GM21381 (cell line): ENCODE measurements around the gene HES3.

Experiments
- ATAC-seq: cut with Tn5 transposase; IDR thresholded peaks from one replicate; pipeline ENCODE4 v1.9.1; 2021; ENCODE audit warnings: mild to moderate bottlenecking, moderate library complexity; ENCODE audit not compliant: unreplicated experiment

Gene HES3

DNA sequence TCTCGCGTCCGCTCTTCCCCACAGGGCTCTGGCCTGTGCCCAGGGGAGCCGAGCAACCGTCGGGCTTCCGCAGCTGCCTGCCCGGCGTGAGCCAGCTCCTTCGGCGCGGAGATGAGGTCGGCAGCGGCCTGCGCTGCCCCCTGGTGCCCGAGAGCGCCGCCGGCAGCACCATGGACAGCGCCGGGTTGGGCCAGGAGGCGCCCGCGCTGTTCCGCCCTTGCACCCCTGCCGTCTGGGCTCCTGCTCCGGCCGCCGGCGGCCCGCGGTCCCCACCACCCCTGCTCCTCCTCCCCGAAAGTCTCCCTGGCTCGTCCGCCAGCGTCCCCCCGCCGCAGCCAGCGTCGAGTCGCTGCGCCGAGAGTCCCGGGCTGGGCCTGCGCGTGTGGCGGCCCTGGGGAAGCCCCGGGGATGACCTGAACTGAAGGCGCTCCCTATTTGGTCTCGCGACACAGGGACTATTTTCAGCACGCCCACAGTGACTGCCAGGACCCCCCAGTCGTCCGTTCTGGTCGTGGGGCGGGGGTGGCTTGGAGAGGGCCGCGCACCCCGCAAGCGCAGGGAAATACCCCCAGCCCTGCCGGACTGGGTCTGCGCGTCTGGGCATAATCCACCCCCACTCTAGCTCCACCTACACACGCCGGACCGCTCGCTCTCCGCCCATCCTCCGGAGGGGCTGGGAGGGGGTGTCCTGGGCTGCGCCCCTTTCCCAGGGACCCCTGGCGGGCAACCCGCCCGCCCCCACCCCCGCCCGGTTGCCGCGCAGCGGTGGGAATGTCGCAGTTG lies 1.3 kb downstream of the HES3 start:
- ATAC-seq, result peak; percentile 59

DNA sequence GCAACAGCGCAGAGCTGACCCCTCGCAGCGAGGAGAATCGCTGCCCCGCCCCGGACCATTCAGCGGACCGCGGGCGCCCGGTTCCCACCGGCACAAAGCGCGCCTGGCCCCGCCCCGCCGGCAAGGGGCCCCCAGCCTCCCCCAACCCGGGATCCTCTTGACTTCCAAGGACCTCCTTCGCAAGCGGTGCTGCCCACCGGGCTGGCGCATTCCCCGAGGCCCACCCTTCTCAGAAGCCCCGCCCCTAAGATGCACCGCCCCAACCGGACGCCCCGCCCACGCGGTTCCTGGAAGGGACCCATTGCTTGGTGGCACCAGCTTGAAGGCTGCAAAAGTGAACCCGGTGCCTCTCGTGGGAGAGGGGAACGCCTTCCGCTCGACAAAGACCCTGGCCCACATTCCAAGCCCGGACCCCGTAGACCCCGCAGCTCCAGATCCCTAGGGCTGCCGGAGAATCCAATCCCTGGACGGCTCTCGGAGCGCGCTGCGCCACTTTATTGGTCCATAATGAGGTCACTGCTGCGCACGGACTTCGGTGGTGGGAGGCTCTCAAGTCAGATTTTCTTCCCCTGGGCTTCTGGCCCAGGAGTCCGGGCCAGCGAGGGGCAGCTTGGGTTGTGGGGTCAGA lies 2.0 kb downstream of the HES3 start:
- ATAC-seq, result no peak

DNA sequence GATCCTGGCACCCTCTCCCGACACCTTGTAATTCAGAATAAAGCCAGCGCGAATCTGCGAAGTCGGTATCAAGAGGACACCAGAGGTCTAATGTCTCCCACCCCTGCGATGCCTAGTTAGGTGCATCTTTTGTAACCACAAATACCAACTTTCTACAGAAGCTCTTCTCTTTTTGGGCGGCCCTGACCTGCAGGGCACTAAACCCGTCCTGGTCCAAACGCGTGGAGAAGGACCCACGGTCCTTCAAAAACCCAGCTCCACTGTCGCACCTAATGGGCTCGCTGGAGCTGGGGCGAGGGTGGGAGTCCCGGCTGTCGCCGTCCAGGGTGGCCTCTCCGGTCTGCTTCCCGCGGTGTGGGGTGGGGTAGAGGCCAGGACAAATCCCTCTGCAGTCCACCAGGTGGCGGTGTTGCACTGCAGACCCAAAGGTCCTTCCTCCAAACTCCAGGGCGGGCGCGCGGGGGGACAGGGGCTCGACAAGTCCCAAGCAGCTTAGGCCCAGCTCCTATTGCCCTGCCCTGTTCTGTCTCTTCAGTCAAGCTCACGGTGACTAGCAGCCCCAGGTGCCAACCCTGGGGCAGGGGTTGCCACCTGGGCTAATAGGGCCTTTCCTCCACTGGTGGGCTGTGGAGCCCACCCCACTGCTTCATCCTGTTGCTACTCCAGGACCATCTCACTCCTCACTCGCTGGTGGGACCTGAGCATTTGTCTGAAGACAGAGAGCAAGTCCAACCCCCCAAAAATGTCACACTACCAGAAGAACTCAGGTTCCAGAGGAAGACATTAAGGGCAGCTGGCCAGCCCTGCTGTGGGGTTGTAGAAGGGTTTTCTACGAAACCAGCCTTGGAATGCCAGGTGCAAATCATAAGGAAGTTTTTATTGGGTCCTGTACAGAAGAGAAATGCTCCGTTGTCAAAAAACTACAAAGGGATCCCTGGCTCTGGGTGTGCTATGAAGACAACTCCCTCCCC lies 2.8 kb downstream of the HES3 start:
- peak; percentile 46 for ATAC-seq

DNA sequence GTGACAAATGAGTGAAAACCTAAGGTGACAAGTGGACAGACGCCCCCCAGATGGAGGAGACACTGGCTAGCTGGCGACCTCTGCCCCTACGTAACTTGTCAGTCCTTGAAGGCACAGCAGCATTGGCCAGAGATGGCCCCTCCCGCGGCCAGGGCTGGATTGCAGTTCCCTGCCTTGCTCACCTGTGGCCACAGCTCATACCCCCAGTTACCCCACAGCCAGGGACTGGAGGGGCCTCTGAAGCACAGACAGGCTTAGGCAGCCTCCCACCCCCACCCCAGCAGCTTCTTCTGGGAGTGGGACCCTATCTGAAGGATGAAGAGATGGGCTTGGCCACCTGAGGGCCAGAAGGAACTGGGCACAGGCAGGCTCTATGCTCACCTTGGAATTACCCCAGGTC lies 3.7 kb downstream of the HES3 start:
- ATAC-seq, result no peak

DNA sequence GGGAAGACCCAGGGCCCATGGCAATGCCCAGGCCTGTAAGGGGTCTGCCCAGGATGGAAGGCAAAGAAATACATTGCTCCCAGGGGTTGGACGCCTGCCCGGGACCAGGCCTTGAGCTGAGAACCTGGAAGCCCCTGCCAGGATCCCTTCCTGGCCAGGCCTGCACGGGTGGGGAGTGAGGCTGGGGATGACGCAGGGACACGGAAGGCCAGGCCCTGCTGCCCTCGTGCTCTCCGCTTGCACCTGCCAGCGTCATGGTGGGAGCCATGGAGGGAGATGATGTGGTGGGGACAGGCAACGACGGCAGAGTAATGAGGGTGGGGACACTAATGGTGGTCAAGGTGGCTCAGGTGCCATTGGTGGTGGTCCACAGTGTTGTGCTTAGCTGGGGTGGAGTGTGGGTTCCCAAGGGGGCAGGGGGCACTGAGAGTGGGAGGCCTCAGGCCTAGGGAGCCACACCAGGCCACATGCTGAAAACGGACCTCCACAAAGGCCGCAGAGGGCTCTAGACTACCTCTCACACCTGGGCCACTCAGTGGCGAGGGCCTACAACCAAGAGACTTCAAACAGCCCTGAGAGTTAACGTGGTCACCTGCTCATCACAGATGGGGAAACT lies 4.3 kb downstream of the HES3 start:
- ATAC-seq, result no peak

GRCh38 chr1:6248932-6249738 lies 5.2 kb downstream of the HES3 start:
- no peak for ATAC-seq

GRCh38 chr1:6249739-6250689 lies 6.0 kb downstream of the HES3 start:
- ATAC-seq, result no peak

GRCh38 chr1:6251233-6251632 lies 7.3 kb downstream of the HES3 start:
- no peak for ATAC-seq

GRCh38 chr1:6251681-6252373 lies 7.8 kb downstream of the HES3 start:
- ATAC-seq, result no peak

GRCh38 chr1:6252374-6252710 lies 8.4 kb downstream of the HES3 start:
- ATAC-seq, result no peak

- no peak for ATAC-seq
Observed at GRCh38 chr1:6253380-6253779, 9.4 kb downstream of the HES3 start.

- no peak for ATAC-seq
Observed at GRCh38 chr1:6254691-6255090, 10.7 kb downstream of the HES3 start.

- no peak for ATAC-seq
Observed at GRCh38 chr1:6256645-6257044, 12.7 kb downstream of the HES3 start.

DNA sequence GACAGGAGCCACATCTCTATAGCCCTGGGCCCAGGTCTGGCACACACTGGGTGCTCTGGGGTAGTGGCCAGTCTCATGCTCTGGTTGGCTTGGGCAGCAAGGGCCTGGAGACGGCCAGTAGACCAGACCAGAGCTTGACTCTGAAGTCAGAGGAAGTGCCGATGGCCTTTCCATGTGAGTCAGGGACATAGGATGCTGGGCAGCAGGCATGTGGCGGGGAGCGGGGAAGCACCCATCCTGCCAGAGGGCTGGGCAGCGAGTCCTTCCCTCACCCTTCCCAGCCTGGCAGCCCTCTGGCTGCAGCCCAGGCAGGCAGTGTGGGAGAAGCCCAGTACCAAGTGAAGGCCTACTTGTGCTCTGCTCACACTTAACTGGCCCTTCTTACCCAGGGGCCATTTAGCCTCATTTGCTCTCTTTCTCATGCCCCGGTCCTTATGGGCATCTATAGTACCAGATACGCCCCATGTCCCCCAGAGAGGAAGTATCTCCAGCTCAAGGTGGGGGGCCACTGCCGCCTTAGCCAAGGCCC lies 13.6 kb downstream of the HES3 start:
- no peak for ATAC-seq

- no peak for ATAC-seq
Observed at GRCh38 chr1:6258675-6259074, 14.7 kb downstream of the HES3 start.

DNA sequence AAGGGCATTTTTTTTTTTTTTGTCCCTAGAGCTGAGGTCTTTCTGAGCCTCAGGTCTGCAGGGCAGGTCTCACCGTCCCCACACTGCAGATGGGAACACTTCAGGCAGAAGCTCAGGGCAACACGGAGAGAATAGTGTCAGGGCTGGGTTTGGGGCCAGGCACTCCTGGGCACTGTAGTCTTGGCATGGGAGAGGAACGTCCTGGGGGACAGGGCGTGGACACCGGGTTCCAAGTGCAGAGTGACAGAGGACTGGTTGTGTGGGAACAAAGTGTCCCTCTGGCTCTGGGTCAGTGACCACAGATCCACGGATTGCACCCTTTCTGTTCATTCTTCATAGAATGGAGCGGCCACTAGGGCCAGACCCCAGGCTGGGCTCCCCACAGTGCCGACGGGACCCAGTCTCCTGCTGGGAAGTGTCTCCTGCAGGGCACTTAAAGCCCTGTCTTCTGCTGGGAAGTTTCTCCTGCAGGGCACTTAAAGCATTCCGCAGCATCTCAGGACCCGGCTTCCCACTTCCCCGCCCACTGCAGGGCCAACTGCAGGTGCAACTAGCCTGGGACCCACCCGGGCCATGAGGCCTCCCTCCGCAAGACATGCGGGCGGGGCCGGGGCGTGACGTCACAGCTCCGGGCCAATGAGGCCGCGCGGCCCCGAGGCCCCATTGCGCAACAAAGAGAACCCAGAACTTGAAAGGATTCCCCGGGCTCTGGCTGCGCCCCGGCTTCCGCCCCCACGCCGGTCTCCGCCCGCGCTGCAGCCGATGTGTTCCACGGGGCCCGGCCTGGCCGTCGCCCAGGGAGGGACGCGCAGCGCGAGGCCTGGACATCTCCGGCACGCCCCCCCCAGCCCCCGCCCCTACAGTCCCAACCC lies 15.7 kb downstream of the HES3 start:
- no peak for ATAC-seq

DNA sequence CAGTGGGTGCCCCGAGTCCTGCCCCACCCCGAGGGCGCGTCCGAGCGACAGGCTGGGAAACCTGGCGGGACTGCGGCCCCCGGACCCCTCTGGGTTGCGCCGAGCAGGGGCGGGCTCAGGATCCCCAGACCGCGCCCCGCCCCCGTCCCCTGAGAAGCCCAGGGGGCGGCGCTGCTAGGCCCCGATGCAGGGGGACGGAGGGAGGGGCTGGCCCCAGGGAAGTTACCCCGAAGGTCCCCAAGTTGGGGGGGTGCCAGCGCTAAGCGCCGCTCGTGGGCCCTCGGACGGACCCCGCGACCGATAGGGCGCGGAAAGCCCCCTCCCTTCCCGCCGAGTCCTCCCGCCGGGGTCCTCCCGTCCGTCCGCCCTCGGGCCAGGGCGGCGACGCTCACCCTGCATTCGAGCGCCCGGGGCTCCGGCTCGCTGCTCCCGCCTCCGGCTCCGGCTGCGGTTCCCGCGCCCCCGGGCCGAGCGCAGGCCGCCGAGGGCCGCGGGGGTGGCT lies 16.5 kb downstream of the HES3 start:
- ATAC-seq, result no peak
